ENCODE measurements around the gene UBE2QL1. TPM values are rescaled to one million over a fixed set of nuclear protein-coding genes. Genes with fewer than 3 reads are reported as not detected.

The UBE2QL1 gene
- total RNA-seq, 1 donor from 2014 or later, result 0.68 TPM

GRCh38 chr5:6480133-6481051 lies 31.7 kb downstream of the UBE2QL1 start:
- intact Hi-C loops (cut with micrococcal nuclease), result no loop called here
- no peaks in the 10 kb centered on the region for H3K9me3 Mint-ChIP-seq
- no peak for DNase-seq (ENCODE audit: low spot score)
- H3K4me3 Mint-ChIP-seq (ENCODE audit: low read depth), result no peak overlapping the region
- H3K4me1 Mint-ChIP-seq (ENCODE audit: low read depth), result peaks cover 8% of the 10 kb centered on the region
- peaks cover 4% of the 10 kb centered on the region for H3K27me3 Mint-ChIP-seq (ENCODE audit: low read depth)
- no peak overlapping the region for H3K27ac Mint-ChIP-seq
- H3K36me3 Mint-ChIP-seq (ENCODE audit: low read depth), result no peaks in the 10 kb centered on the region

DNA sequence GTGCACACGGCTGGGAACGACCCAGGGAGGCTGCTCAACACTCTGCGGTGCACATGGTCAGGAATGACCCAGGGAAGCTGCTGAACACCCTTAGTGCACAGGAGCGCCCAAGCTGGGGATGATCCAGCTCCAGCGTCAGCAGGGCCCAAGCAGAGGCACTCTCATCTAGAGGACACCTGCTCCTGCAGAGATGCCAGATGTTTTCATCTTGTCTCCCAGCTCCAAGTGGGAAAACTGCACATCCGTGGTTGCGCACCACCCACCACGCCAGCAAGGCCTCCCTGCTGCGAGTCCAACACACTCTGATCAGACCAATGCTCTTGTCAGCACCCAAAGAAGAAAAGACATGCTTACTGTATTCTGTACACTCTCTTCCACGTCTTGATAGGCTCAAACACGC lies 34.1 kb downstream of the UBE2QL1 start:
- no peak overlapping the region for H3K27ac Mint-ChIP-seq
- intact Hi-C loops (cut with micrococcal nuclease), result loop anchor here (2.0 kb wide), 1 partner anchor 14 kb away; no protein-coding TSS in a partner anchor
- no peaks in the 10 kb centered on the region for H3K36me3 Mint-ChIP-seq (ENCODE audit: low read depth)
- DNase-seq (ENCODE audit: low spot score), result no peak
- H3K27me3 Mint-ChIP-seq (ENCODE audit: low read depth), result peaks cover 23% of the 10 kb centered on the region
- H3K4me3 Mint-ChIP-seq (ENCODE audit: low read depth), result no peak overlapping the region
- peaks cover 13% of the 10 kb centered on the region for H3K4me1 Mint-ChIP-seq (ENCODE audit: low read depth)
- H3K9me3 Mint-ChIP-seq, result no peaks in the 10 kb centered on the region

- DNase-seq (ENCODE audit: low spot score), result no peak
Observed at GRCh38 chr5:6483880-6484382, 35.3 kb downstream of the UBE2QL1 start.

GRCh38 chr5:6484446-6484845 lies 35.8 kb downstream of the UBE2QL1 start:
- H3K4me3 Mint-ChIP-seq (ENCODE audit: low read depth), result no peak overlapping the region
- no peak overlapping the region for H3K27ac Mint-ChIP-seq
- DNase-seq (ENCODE audit: low spot score), result no peak
- H3K27me3 Mint-ChIP-seq (ENCODE audit: low read depth), result peaks cover 28% of the 10 kb centered on the region
- H3K4me1 Mint-ChIP-seq (ENCODE audit: low read depth), result peaks cover 16% of the 10 kb centered on the region
- H3K9me3 Mint-ChIP-seq, result no peaks in the 10 kb centered on the region
- intact Hi-C loops (cut with micrococcal nuclease), result no loop called here
- no peaks in the 10 kb centered on the region for H3K36me3 Mint-ChIP-seq (ENCODE audit: low read depth)

More at GRCh38 chr5:6483880-6484382, 35.3 kb downstream of the UBE2QL1 start:
- H3K9me3 Mint-ChIP-seq, result no peaks in the 10 kb centered on the region
- intact Hi-C loops (cut with micrococcal nuclease), result loop anchor here (2.0 kb wide), 1 partner anchor 13 kb away; no protein-coding TSS in a partner anchor
- peaks cover 16% of the 10 kb centered on the region for H3K4me1 Mint-ChIP-seq (ENCODE audit: low read depth)
- H3K36me3 Mint-ChIP-seq (ENCODE audit: low read depth), result no peaks in the 10 kb centered on the region
- no peak overlapping the region for H3K27ac Mint-ChIP-seq
- H3K4me3 Mint-ChIP-seq (ENCODE audit: low read depth), result no peak overlapping the region
- H3K27me3 Mint-ChIP-seq (ENCODE audit: low read depth), result peaks cover 26% of the 10 kb centered on the region

DNA sequence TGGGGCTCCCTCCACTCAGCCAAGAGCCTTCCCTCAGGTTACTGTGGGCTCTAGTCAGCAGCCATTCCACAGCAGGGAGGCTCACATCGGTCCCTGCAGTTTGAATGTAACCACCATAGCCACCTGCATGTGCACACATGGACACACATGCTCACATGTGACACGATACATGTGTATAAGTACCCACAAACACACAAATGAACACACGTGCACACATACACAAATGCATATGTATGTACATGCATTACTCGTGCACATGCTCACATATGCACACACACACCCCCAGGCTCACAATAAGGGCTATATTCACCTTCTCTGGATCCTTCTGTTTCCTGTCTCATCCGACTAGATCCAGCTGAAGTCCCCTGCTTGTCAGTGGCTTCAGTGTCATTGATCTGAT lies 36.2 kb downstream of the UBE2QL1 start:
- Mint-ChIP-seq H3K27ac (no peak overlapping the region), H3K4me1 (ENCODE audit: low read depth) (peaks cover 16% of the 10 kb centered on the region), H3K27me3 (ENCODE audit: low read depth) (peaks cover 30% of the 10 kb centered on the region), H3K36me3 (ENCODE audit: low read depth) (no peaks in the 10 kb centered on the region), H3K4me3 (ENCODE audit: low read depth) (no peak overlapping the region), H3K9me3 (no peaks in the 10 kb centered on the region)
- intact Hi-C loops (cut with micrococcal nuclease), result no loop called here
- DNase-seq (ENCODE audit: low spot score), result no peak

- Mint-ChIP-seq H3K4me3 (ENCODE audit: low read depth) (no peak overlapping the region), H3K27ac (no peak overlapping the region), H3K4me1 (ENCODE audit: low read depth) (peaks cover 16% of the 10 kb centered on the region), H3K27me3 (ENCODE audit: low read depth) (peaks cover 35% of the 10 kb centered on the region), H3K36me3 (ENCODE audit: low read depth) (no peaks in the 10 kb centered on the region), H3K9me3 (no peaks in the 10 kb centered on the region)
- intact Hi-C loops (cut with micrococcal nuclease), result no loop called here
- no peak for DNase-seq (ENCODE audit: low spot score)
Observed at GRCh38 chr5:6485441-6485840, 36.8 kb downstream of the UBE2QL1 start.

DNA sequence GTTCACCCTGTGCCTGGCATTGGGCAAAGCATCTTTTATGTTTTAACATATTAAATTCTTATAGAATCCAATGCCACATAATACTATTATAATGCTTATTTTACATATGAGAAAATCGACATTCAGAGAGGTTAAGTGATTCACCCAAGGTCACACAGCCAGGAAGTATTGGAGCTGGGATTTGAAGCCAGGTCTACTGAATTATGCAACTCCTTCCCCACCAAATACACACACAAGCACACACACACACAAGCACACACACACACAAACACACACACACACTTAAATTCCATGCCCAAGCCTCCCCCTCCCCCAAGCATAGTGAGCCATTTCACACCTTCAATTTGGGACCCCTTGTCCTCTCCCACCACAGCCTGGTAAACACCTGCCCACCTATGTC lies 37.4 kb downstream of the UBE2QL1 start:
- peaks cover 37% of the 10 kb centered on the region for H3K27me3 Mint-ChIP-seq (ENCODE audit: low read depth)
- intact Hi-C loops (cut with micrococcal nuclease), result no loop called here
- peaks cover 16% of the 10 kb centered on the region for H3K4me1 Mint-ChIP-seq (ENCODE audit: low read depth)
- H3K36me3 Mint-ChIP-seq (ENCODE audit: low read depth), result no peaks in the 10 kb centered on the region
- DNase-seq (ENCODE audit: low spot score), result no peak
- no peak overlapping the region for H3K4me3 Mint-ChIP-seq (ENCODE audit: low read depth)
- no peaks in the 10 kb centered on the region for H3K9me3 Mint-ChIP-seq
- no peak overlapping the region for H3K27ac Mint-ChIP-seq

DNA sequence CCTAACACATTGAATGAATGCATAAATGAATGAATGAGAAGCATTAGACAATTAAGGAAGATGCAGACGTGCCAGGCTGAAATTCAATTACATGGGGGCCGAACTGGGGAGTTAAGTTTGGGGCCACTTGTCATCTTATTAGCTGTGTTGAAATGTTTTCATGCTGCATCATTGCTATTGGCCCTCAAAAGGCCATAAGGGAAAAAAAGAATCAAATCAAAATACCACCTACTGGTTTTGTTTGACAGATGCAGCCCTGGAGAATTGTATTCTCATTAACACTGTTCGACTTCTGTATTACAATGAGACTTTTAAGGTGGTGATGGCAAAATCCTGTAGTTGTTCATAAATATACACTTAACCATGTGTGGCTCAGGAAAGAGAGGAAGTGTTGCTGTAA lies 38.4 kb downstream of the UBE2QL1 start:
- no peak for DNase-seq (ENCODE audit: low spot score)
- Mint-ChIP-seq H3K36me3 (ENCODE audit: low read depth) (no peaks in the 10 kb centered on the region), H3K27ac (no peak overlapping the region), H3K4me1 (ENCODE audit: low read depth) (peaks cover 19% of the 10 kb centered on the region), H3K9me3 (no peaks in the 10 kb centered on the region), H3K27me3 (ENCODE audit: low read depth) (peaks cover 47% of the 10 kb centered on the region), H3K4me3 (ENCODE audit: low read depth) (no peak overlapping the region)
- intact Hi-C loops (cut with micrococcal nuclease), result no loop called here

DNA sequence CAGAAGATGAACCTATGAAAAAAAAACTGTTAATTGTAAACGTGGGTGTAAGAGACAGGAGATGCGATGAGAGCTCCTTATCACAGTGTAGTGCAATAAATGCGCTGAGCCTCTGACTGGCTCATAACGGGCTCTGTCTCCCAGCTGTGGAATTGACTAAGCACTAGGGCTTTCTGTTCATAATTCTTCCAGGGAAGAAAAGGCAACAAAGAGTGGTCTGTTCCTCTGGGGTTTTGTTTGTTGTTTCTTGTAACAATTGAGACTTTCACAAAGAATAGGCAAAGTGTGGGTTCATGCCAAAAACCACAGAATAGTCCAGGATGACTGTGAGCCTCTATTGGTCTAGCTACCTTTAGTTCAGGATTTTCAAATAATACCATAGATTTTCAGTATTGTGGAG lies 39.4 kb downstream of the UBE2QL1 start:
- DNase-seq (ENCODE audit: low spot score), result no peak
- Mint-ChIP-seq H3K27ac (no peak overlapping the region), H3K27me3 (ENCODE audit: low read depth) (peaks cover 51% of the 10 kb centered on the region), H3K36me3 (ENCODE audit: low read depth) (no peaks in the 10 kb centered on the region), H3K4me1 (ENCODE audit: low read depth) (peaks cover 27% of the 10 kb centered on the region), H3K9me3 (no peaks in the 10 kb centered on the region), H3K4me3 (ENCODE audit: low read depth) (no peak overlapping the region)
- intact Hi-C loops (cut with micrococcal nuclease), result no loop called here

DNA sequence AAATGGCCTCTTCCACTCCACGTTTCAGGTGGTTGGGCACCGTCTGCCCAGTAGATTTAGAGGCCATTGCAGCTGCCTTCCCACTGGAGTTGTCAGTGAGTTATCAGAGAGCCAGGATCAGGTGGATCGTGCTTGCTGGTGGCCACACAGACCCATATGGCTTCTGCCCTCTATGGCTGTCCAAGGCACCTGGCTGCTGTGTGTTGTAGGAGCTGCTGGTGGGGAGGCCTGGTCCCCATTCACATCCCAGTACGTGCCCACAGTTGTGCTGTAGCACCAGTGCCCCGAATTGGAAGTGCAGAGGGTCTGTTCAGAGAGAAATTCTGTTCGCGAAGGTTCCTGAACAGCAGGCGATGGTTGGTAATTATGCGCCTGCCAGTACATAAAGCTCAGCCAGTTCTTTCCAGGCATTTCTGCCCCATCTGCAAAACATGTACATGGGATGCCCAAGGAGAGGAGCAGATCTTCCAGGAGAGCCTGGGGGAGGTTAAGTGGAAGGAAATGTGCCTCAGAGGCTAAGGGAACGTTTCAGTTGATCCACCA lies 41.1 kb downstream of the UBE2QL1 start:
- no peaks in the 10 kb centered on the region for H3K36me3 Mint-ChIP-seq (ENCODE audit: low read depth)
- H3K4me1 Mint-ChIP-seq (ENCODE audit: low read depth), result peaks cover 24% of the 10 kb centered on the region
- intact Hi-C loops (cut with micrococcal nuclease), result loop anchor here (10.0 kb wide), 1 partner anchor 1385 kb away; no protein-coding TSS in a partner anchor
- DNase-seq (ENCODE audit: low spot score), result no peak
- peaks cover 52% of the 10 kb centered on the region for H3K27me3 Mint-ChIP-seq (ENCODE audit: low read depth)
- no peaks in the 10 kb centered on the region for H3K9me3 Mint-ChIP-seq
- H3K27ac Mint-ChIP-seq, result no peak overlapping the region
- H3K4me3 Mint-ChIP-seq (ENCODE audit: low read depth), result no peak overlapping the region

GRCh38 chr5:6490246-6490645 lies 41.6 kb downstream of the UBE2QL1 start:
- Mint-ChIP-seq H3K36me3 (ENCODE audit: low read depth) (no peaks in the 10 kb centered on the region), H3K27ac (no peak overlapping the region), H3K9me3 (no peaks in the 10 kb centered on the region), H3K27me3 (ENCODE audit: low read depth) (peaks cover 50% of the 10 kb centered on the region), H3K4me1 (ENCODE audit: low read depth) (peaks cover 22% of the 10 kb centered on the region), H3K4me3 (ENCODE audit: low read depth) (no peak overlapping the region)
- no peak for DNase-seq (ENCODE audit: low spot score)
- intact Hi-C loops (cut with micrococcal nuclease), result loop anchor here (10.0 kb wide), 1 partner anchor 1385 kb away; no protein-coding TSS in a partner anchor

GRCh38 chr5:6490693-6491092 lies 42.0 kb downstream of the UBE2QL1 start:
- Mint-ChIP-seq H3K27ac (no peak overlapping the region), H3K4me1 (ENCODE audit: low read depth) (peaks cover 22% of the 10 kb centered on the region), H3K27me3 (ENCODE audit: low read depth) (peaks cover 48% of the 10 kb centered on the region), H3K36me3 (ENCODE audit: low read depth) (no peaks in the 10 kb centered on the region), H3K4me3 (ENCODE audit: low read depth) (no peak overlapping the region), H3K9me3 (no peaks in the 10 kb centered on the region)
- intact Hi-C loops (cut with micrococcal nuclease), result loop anchor here (10.0 kb wide), 1 partner anchor 1384 kb away; no protein-coding TSS in a partner anchor
- no peak for DNase-seq (ENCODE audit: low spot score)
